ENCODE results near the gene CDH4. TPM values are rescaled to one million over a fixed set of nuclear protein-coding genes. Genes with fewer than 3 reads are reported as not detected.

The CDH4 gene
- total RNA-seq, 1 donor from 2014 or later = 2.9 TPM

- no peak for DNase-seq (ENCODE audit: low spot score)
- H3K36me3 ChIP-seq = no peaks in the 10 kb centered on the region
- Mint-ChIP-seq H3K27me3 (ENCODE audit: insufficient read depth, low read depth) (peaks cover 2% of the 10 kb centered on the region), H3K4me3 (no peak overlapping the region), H3K4me1 (peaks cover 18% of the 10 kb centered on the region), H3K36me3 (peaks cover 3% of the 10 kb centered on the region), H3K9me3 (peaks cover 2% of the 10 kb centered on the region), H3K27ac (no peak overlapping the region)
- no peaks in the 10 kb centered on the region for H4K20me1 ChIP-seq (ENCODE audit: low read depth)
- no peaks in the 10 kb centered on the region for H3K27me3 ChIP-seq
- TF ChIP-seq EZH2phosphoT487 (IDR thresholded peaks at IDR 0.05) = no peak
- TF ChIP-seq EZH2 (IDR thresholded peaks at IDR 0.05) = no peak
- no peak for TF ChIP-seq CTCF (IDR thresholded peaks at IDR 0.05)
- no peaks in the 10 kb centered on the region for H3K9me3 ChIP-seq (ENCODE audit: low read depth)
- no peak overlapping the region for H3K4me3 ChIP-seq
- no peaks in the 10 kb centered on the region for H3K79me2 ChIP-seq (ENCODE audit: low read depth)
- no peak overlapping the region for H3K9ac ChIP-seq
- H3K4me2 ChIP-seq = no peak overlapping the region
- H3K27ac ChIP-seq = no peak overlapping the region
- H3K4me1 ChIP-seq = peaks cover 16% of the 10 kb centered on the region
- no peak overlapping the region for H2AFZ ChIP-seq (replicated peaks)
- H3F3A ChIP-seq (ENCODE audit: low read depth) = no peaks in the 10 kb centered on the region
Observed at GRCh38 chr20:61905781-61906523, 653.9 kb downstream of the CDH4 start.

GRCh38 chr20:61907081-61907891 is 655.2 kb downstream of the CDH4 start:
- Mint-ChIP-seq H3K4me3 (no peak overlapping the region), H3K4me1 (peaks cover 13% of the 10 kb centered on the region), H3K36me3 (peaks cover 5% of the 10 kb centered on the region), H3K9me3 (peaks cover 2% of the 10 kb centered on the region), H3K27ac (no peak overlapping the region), H3K27me3 (ENCODE audit: insufficient read depth, low read depth) (peaks cover 2% of the 10 kb centered on the region)
- Histone ChIP-seq H3K4me2 (no peak overlapping the region), H3K27me3 (no peaks in the 10 kb centered on the region), H3K4me1 (peaks cover 15% of the 10 kb centered on the region), H3K79me2 (ENCODE audit: low read depth) (no peaks in the 10 kb centered on the region), H3K36me3 (no peaks in the 10 kb centered on the region), H3K4me3 (no peak overlapping the region), H3K9me3 (ENCODE audit: low read depth) (no peaks in the 10 kb centered on the region), H2AFZ (replicated peaks) (no peak overlapping the region), H4K20me1 (ENCODE audit: low read depth) (no peaks in the 10 kb centered on the region), H3K9ac (no peak overlapping the region), H3K27ac (no peak overlapping the region), H3F3A (ENCODE audit: low read depth) (no peaks in the 10 kb centered on the region)
- TF ChIP-seq CTCF (IDR thresholded peaks at IDR 0.05) = no peak
- no peak for TF ChIP-seq EZH2phosphoT487 (IDR thresholded peaks at IDR 0.05)
- no peak for TF ChIP-seq EZH2 (IDR thresholded peaks at IDR 0.05)
- no peak for DNase-seq (ENCODE audit: low spot score)

- H3K4me3 ChIP-seq = no peak overlapping the region
- H3K36me3 ChIP-seq = no peaks in the 10 kb centered on the region
- H4K20me1 ChIP-seq (ENCODE audit: low read depth) = no peaks in the 10 kb centered on the region
- Mint-ChIP-seq H3K27ac (no peak overlapping the region), H3K36me3 (peaks cover 5% of the 10 kb centered on the region), H3K4me1 (peaks cover 9% of the 10 kb centered on the region), H3K9me3 (peaks cover 2% of the 10 kb centered on the region), H3K4me3 (no peak overlapping the region), H3K27me3 (ENCODE audit: insufficient read depth, low read depth) (peaks cover 2% of the 10 kb centered on the region)
- no peaks in the 10 kb centered on the region for H3K27me3 ChIP-seq
- H3K79me2 ChIP-seq (ENCODE audit: low read depth) = no peaks in the 10 kb centered on the region
- no peak for DNase-seq (ENCODE audit: low spot score)
- peaks cover 13% of the 10 kb centered on the region for H3K4me1 ChIP-seq
- H3K4me2 ChIP-seq = no peak overlapping the region
- no peak for TF ChIP-seq EZH2phosphoT487 (IDR thresholded peaks at IDR 0.05)
- TF ChIP-seq CTCF (IDR thresholded peaks at IDR 0.05) = no peak
- TF ChIP-seq EZH2 (IDR thresholded peaks at IDR 0.05) = no peak
- H2AFZ ChIP-seq (replicated peaks) = no peak overlapping the region
- no peaks in the 10 kb centered on the region for H3F3A ChIP-seq (ENCODE audit: low read depth)
- no peak overlapping the region for H3K27ac ChIP-seq
- no peak overlapping the region for H3K9ac ChIP-seq
- H3K9me3 ChIP-seq (ENCODE audit: low read depth) = no peaks in the 10 kb centered on the region
Observed at GRCh38 chr20:61908057-61909026, 656.3 kb downstream of the CDH4 start.

All from neural progenitor cell (in vitro differentiated cells).